Activated CD4-positive, CD25-positive, alpha-beta regulatory T cell treated with anti-CD3 and anti-CD28 coated beads, Interleukin-2, amount 50 U/mL, for 16 hours (primary cell): ENCODE measurements around the gene RHBDL3.

Source experiments
- DNase-seq: peaks from one replicate; pipeline ENCODE4 v3.0.0-alpha.2; 2020; ENCODE audit warnings: low read depth, low spot score

Gene RHBDL3

GRCh38 chr17:32357615-32358014 lies 92.0 kb downstream of the RHBDL3 start:
- no peak for DNase-seq

- no peak for DNase-seq
Observed at GRCh38 chr17:32361270-32361669, 95.6 kb downstream of the RHBDL3 start.

GRCh38 chr17:32370426-32370825 lies 104.8 kb downstream of the RHBDL3 start:
- DNase-seq = no peak
